ENCODE measurements around the gene CHST6. TPM values are rescaled to one million over a fixed set of nuclear protein-coding genes. Genes with fewer than 3 reads are reported as not detected.

The CHST6 gene
- total RNA-seq, 4 donors from 2014 or later = 0.62 to 3.2 (median 1.6) TPM

DNA sequence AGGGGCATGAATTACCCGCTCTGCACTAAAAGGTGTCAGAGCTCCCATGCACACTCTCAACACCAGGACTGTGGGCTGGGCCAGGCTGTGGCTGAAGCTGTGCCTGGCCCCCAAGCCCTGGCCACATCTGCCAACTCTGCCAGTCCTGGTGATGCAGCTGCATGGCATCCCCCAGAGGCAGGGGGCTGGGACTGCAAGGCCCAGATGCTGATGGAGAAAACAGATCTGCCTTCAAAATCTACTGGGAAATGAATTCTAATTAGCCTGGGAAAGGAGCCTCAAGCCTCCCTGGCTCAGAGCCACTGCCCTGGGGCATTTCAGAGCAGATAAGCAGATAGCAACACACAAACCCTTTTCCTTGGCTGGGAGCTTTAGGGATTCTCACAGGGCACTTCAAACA, 3.4 kb downstream of the CHST6 start:
- H3K4me3 ChIP-seq = no peak overlapping the region
- no CpG with 5 or more reads among the region's 1 CpG for WGBS, 2 donors (ENCODE audit: low coverage in 1 of 2)
- ATAC-seq = no peak

DNA sequence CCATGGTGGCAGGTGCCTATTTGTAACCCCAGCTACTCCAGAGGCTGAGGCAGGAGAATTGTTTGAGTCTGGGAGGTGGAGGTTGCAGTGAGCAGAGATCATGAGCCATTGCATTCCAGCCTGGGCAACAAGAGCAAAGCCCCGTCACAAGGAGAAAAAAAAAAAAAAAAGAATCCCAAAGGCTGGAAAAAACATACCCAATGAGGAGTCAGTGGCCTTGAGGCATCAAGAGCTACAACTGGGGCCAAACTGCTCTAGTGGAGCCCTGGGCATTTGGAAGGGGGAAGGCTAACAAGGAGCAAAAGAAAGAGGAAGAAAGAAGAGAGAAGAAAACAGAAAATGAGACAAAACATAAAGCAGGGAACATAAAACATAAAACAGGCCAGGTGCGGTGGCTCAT, 6.9 kb downstream of the CHST6 start:
- Histone ChIP-seq H3K36me3 (no peaks in the 10 kb centered on the region), H3K4me3 (no peak overlapping the region), H3K9me3 (no peaks in the 10 kb centered on the region), H3K27ac (no peak overlapping the region), H3K27me3 (no peaks in the 10 kb centered on the region), H3K4me1 (no peaks in the 10 kb centered on the region)
- ATAC-seq = no peak
- TF ChIP-seq, protein P1, sequence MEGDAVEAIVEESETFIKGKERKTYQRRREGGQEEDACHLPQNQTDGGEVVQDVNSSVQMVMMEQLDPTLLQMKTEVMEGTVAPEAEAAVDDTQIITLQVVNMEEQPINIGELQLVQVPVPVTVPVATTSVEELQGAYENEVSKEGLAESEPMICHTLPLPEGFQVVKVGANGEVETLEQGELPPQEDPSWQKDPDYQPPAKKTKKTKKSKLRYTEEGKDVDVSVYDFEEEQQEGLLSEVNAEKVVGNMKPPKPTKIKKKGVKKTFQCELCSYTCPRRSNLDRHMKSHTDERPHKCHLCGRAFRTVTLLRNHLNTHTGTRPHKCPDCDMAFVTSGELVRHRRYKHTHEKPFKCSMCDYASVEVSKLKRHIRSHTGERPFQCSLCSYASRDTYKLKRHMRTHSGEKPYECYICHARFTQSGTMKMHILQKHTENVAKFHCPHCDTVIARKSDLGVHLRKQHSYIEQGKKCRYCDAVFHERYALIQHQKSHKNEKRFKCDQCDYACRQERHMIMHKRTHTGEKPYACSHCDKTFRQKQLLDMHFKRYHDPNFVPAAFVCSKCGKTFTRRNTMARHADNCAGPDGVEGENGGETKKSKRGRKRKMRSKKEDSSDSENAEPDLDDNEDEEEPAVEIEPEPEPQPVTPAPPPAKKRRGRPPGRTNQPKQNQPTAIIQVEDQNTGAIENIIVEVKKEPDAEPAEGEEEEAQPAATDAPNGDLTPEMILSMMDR (IDR thresholded peaks at IDR 0.05) = no peak
- TF ChIP-seq EP300 (IDR thresholded peaks at IDR 0.05) (no peak), POLR2AphosphoS5 (IDR thresholded peaks at IDR 0.05) (no peak), POLR2A (IDR thresholded peaks at IDR 0.05) (no peak)
- 80 to 86% methylated on average over 2 of the region's 2 CpGs for WGBS, 2 donors (ENCODE audit: low coverage in 1 of 2)

More for the DNA sequence above, 3.4 kb downstream of the CHST6 start:
- H3K4me1 ChIP-seq = peaks cover 0 to 18% (median 0%) of the 10 kb centered on the region in 3 donors
- no peaks in the 10 kb centered on the region for H3K36me3 ChIP-seq
- TF ChIP-seq EP300 (IDR thresholded peaks at IDR 0.05) (no peak), POLR2A (IDR thresholded peaks at IDR 0.05) (no peak), POLR2AphosphoS5 (IDR thresholded peaks at IDR 0.05) (no peak)
- TF ChIP-seq, protein P1 (IDR thresholded peaks at IDR 0.05) = no peak
- H3K9me3 ChIP-seq = no peaks in the 10 kb centered on the region
- no peak overlapping the region for H3K27ac ChIP-seq
- no peaks in the 10 kb centered on the region for H3K27me3 ChIP-seq

DNA sequence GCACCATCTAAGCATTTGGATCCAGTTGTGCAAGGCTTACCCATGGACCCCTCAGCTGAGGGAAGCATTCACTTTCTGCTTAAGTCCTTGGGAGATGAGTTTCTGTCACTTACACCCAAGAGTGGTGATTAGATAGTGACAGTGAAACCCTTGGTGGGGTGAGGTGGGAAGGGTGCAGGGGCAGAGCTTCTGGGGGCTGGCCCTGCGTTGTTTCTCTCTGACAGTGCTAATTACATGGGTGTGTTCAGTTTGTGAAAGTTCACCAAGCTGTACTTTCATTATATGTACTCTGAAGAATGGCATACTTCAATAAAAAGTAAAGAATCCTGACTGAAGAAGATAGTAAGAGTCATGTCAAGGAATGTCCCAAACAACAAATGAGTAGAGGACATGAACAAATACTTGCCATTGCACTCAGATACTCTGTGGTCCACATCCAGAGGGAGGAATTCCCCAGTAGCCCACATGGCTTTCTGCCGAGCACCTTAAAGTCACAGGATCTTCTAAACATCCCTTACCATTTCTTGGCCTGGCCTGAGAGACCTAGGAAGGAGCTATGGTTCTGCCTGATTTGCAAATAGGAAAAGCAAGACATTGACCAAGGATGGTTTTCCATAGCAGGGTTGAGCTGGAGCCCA, 8.4 kb downstream of the CHST6 start:
- H3K4me1 ChIP-seq = no peaks in the 10 kb centered on the region
- H3K36me3 ChIP-seq = no peaks in the 10 kb centered on the region
- no peak overlapping the region for H3K4me3 ChIP-seq
- no peaks in the 10 kb centered on the region for H3K27me3 ChIP-seq
- no peak overlapping the region for H3K27ac ChIP-seq
- ATAC-seq = no peak
- 85 to 100% methylated on average over 1 to 2 of the region's 2 CpGs for WGBS, 2 donors (ENCODE audit: low coverage in 1 of 2)
- H3K9me3 ChIP-seq = no peaks in the 10 kb centered on the region
- TF ChIP-seq, protein P1 (IDR thresholded peaks at IDR 0.05) = no peak
- TF ChIP-seq POLR2AphosphoS5 (IDR thresholded peaks at IDR 0.05) = no peak
- no peak for TF ChIP-seq POLR2A (IDR thresholded peaks at IDR 0.05)
- TF ChIP-seq EP300 (IDR thresholded peaks at IDR 0.05) = no peak

DNA sequence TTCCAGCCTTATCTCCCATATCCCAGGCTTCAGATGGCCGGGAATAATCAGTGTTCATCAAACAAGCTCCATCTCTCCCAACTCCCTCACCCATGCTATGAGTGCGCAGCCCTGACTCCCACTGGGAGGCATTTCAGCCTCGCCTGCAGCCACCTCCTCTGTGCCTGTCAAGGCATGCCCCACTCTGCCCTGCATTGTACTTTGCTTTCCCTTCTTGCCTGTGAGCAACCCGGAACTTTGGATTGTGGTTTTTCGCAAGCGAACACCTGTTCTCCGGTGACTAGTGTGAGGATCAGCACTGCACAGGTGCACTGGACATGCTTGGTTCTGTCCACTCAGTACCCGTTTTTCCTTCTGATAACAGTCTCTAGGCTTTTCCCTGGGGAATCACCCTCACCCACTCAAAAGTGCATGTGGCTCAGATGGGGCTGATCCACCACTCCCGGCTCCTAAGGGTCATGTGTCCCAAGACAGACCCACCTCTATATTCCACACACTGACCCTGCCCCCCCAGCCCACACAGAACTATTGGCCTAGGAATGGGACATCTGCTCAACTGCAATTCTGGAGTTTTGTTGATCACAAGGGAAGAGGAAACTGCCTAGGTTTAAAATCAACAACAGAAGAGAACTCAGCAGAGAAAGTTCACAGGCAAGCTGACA, 9.1 kb downstream of the CHST6 start:
- no peaks in the 10 kb centered on the region for H3K36me3 ChIP-seq
- no peaks in the 10 kb centered on the region for H3K27me3 ChIP-seq
- WGBS, 2 donors (ENCODE audit: low coverage in 1 of 2) = 92 to 95% methylated on average over 4 of the region's 9 CpGs
- H3K4me1 ChIP-seq = no peaks in the 10 kb centered on the region
- TF ChIP-seq, protein P1 (IDR thresholded peaks at IDR 0.05) = no peak
- TF ChIP-seq POLR2AphosphoS5 (IDR thresholded peaks at IDR 0.05) (no peak), POLR2A (IDR thresholded peaks at IDR 0.05) (no peak), EP300 (IDR thresholded peaks at IDR 0.05) (no peak)
- no peak overlapping the region for H3K27ac ChIP-seq
- ATAC-seq = no peak
- no peaks in the 10 kb centered on the region for H3K9me3 ChIP-seq
- no peak overlapping the region for H3K4me3 ChIP-seq

All from gastroesophageal sphincter (tissue), 4 donors.